Psoas muscle (tissue), 8 donors: ENCODE results near the gene WDPCP. TPM values are rescaled to one million over a fixed set of nuclear protein-coding genes. Genes with fewer than 3 reads are reported as not detected.
"Not testable (repeated sequence)": the region's sequence is repeated elsewhere in the genome, so short reads cannot be mapped to it uniquely, and the experiment has no call there.

Source experiments
- ATAC-seq, 4 donors: fragments of 200-7000 bp; cut with Tn5 transposase; one replicate each; pipeline ENCODE4 v1.9.1; 2020; ENCODE audit warnings: moderate library complexity in 3 of 4, mild to moderate bottlenecking in 2 of 4
- DNase-seq, 2 donors: peaks; one replicate each; pipeline ENCODE4 v3.0.0-alpha.2; 2020
- H3K27ac ChIP-seq: fragments of 200-600 bp; one replicate; pipeline ENCODE4 v1.8.0; 2022
- H3K27me3 ChIP-seq, 3 donors: fragments of 200-600 bp in 1 of 3; one replicate each; pipeline versions ENCODE4 v1.6.1 to v1.8.0; 2013 to 2022; ENCODE audit warnings: low read length in 2 of 3, mild to moderate bottlenecking in 2 of 3, moderate library complexity in 1 of 3; ENCODE audit not compliant: insufficient read depth in 3 of 3
- H3K36me3 ChIP-seq, 2 donors: fragments of 200-600 bp in 1 of 2; one replicate each; pipeline versions ENCODE4 v1.6.1 to v1.8.0; 2013 to 2022; ENCODE audit warnings: low read depth in 1 of 2, mild to moderate bottlenecking in 1 of 2, moderate library complexity in 1 of 2; ENCODE audit not compliant: insufficient read depth in 1 of 2
- H3K4me1 ChIP-seq: fragments of 200-600 bp; one replicate; pipeline ENCODE4 v1.8.0; 2022
- H3K4me3 ChIP-seq: fragments of 200-600 bp; one replicate; pipeline ENCODE4 v1.8.0; 2022; ENCODE audit warnings: mild to moderate bottlenecking
- H3K9me3 ChIP-seq: fragments of 200-600 bp; one replicate; pipeline ENCODE4 v1.8.0; 2022
- CTCF ChIP-seq: fragments of 200-600 bp; IDR thresholded peaks from one replicate; pipeline ENCODE4 v1.8.0; 2022; ENCODE audit warnings: antibody characterized with exemption
- WGBS, 3 donors: extraction: QIAGEN DNeasy Blood & Tissue Kit; methylation state at CpG; one replicate each; pipeline versions ENCODE4 v1.1.6 to v1.1.7; 2013; 5-methylcytosine and 5-hydroxymethylcytosine counted together
- intact Hi-C, 2 donors: fragments of 100-400 bp; cut with DNase I; formaldehyde crosslinking; loops; one replicate each; pipeline versions ENCODE4 v1.11.0 to v1.14.2; 2022
- polyA plus RNA-seq, 3 donors: library from polyadenylated mRNA; stranded (reverse); fragments of 200-250 nt; gene quantifications; one replicate each; pipeline ENCODE4 v1.2.3, GENCODE V29; 2013
- total RNA-seq, 4 donors: library from RNA; stranded (reverse); fragmentation: NEBNext Ultra II Directional in 2 of 4; extraction: Animal tissue kit (Norgen Biotek cat#: 25700) in 2 of 4; gene quantifications; one replicate each; pipeline versions ENCODE4 v1.2.1 to v1.2.4, GENCODE V29; 2021 to 2023
- donor health status: healthy with polysubstance abuse.
- donor health status: DM: no; HTN: no; CAD: no; lungs with moderate emphysema.
- donor health status: Bipolar disorder and iron deficiency.
- donor health status: healthy.
- donor health status: DM: yes; HTN: yes; CAD: no.
- donor health status: DM: no; HTN: no; CAD: no.
- donor health status: DM: no; HTN: no; CAD: no.
- donor health status: DM: yes; HTN: yes; CAD: no.

WDPCP gene
- total and polyA plus RNA-seq, 7 donors = 1.7 to 17.2 (median 4.4) TPM

DNA sequence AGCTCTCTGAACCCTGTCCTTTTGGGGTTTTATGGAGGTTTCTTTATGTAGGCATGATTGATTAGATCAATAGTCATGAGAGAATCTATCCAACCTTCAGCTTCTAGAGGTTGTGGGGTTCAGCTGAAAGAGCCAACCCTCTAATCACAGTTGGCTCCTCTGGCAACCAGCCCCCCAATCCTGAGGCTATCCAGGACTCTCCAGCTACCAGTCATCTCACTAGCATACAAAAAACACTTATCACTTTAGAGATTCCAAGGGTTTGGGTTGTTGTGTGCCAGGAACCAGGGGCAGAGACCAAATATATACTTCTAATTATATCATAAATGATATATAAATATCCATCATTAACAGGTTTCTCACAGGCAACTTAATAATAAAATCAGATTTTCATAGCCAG is 11.7 kb downstream of the WDPCP start:
- intact Hi-C loops = no loop called here
- ATAC-seq (no peak), DNase-seq (no peak)
- Histone ChIP-seq H3K36me3 (no peaks in the 10 kb centered on the region), H3K27ac (no peak overlapping the region), H3K27me3 (no peaks in the 10 kb centered on the region), H3K9me3 (no peaks in the 10 kb centered on the region), H3K4me1 (no peaks in the 10 kb centered on the region), H3K4me3 (no peak overlapping the region)
- TF ChIP-seq CTCF = no peak

DNA sequence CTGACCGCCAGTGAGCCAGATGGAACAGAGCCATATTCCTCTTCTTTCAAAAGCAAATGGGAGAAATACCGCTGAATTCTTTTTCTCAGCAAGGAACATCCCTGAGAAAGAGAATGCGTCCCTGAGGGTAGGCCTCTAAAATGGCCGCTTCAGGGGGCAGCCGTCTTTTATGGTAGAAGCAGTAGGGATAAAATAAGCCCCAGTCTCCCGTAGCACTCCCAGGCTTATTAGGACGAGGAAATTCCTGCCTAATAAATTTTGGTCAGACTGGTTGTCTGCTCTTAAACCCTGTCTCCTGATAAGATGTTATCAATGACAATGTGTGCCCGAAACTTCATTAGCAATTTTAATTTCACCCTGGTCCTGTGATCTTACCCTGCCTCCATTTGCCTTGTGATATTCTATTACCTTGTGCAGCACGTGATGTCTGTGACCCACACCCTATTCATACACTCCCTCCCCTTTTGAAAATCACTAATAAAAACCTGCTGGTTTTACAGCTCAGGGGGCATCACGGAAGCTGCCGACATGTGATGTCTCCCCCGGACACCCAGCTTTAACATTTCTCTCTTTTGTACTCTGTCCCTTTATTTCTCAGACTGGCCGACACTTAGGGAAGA is 14.4 kb downstream of the WDPCP start:
- H3K36me3 ChIP-seq, H3K27ac ChIP-seq, H3K9me3 ChIP-seq, H3K4me1 ChIP-seq, H3K4me3 ChIP-seq, intact Hi-C loops, DNase-seq, ATAC-seq, H3K27me3 ChIP-seq: not testable (repeated sequence)
- 95 to 98% (median 97%) methylated on average over 13 of the region's 13 CpGs for WGBS, 3 donors

DNA sequence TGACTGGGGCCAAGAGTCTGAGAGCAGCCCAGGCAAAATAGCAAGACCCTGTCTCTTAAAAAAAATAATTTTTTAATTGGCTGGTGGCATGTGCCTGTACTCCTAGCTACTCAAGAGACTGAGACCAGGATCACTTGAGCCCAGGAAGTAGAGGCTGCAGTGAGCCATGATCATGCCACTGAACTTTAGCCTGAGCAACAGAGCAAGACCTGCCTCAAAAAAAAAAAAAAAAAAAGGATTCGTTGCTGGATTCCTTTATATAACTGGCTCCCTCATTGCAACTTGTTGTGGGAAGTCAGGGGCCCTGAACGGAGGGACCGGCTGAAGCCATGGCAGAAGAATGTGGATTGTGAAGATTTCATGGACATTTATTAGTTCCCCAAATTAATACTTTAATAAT is 15.3 kb downstream of the WDPCP start:
- H3K4me1 ChIP-seq, intact Hi-C loops, H3K4me3 ChIP-seq, H3K9me3 ChIP-seq, DNase-seq, H3K27me3 ChIP-seq, H3K36me3 ChIP-seq, H3K27ac ChIP-seq, ATAC-seq: not testable (repeated sequence)
- 93 to 98% (median 96%) methylated on average over 3 of the region's 3 CpGs for WGBS, 3 donors

GRCh38 chr2:63572001-63572400 is 16.3 kb downstream of the WDPCP start:
- no peak for DNase-seq
- H3K27ac ChIP-seq = no peak overlapping the region
- H3K36me3 ChIP-seq = no peaks in the 10 kb centered on the region
- H3K9me3 ChIP-seq = peaks cover 6% of the 10 kb centered on the region
- H3K4me1 ChIP-seq = no peaks in the 10 kb centered on the region
- ATAC-seq = no peak
- no peak overlapping the region for H3K4me3 ChIP-seq
- no peaks in the 10 kb centered on the region for H3K27me3 ChIP-seq
- WGBS, 3 donors = 92 to 96% (median 93%) methylated on average over 2 of the region's 2 CpGs
- intact Hi-C loops = no loop called here
- TF ChIP-seq CTCF = no peak

- Histone ChIP-seq H3K27ac (no peak overlapping the region), H3K36me3 (no peaks in the 10 kb centered on the region), H3K27me3 (no peaks in the 10 kb centered on the region), H3K9me3 (peaks cover 6% of the 10 kb centered on the region), H3K4me3 (no peak overlapping the region), H3K4me1 (no peaks in the 10 kb centered on the region)
- no peak for ATAC-seq
- intact Hi-C loops = no loop called here
- TF ChIP-seq CTCF = no peak
- no peak for DNase-seq
- WGBS, 3 donors = 67 to 74% (median 70%) methylated on average over 2 of the region's 2 CpGs
Observed at GRCh38 chr2:63571291-63571690, 17.0 kb downstream of the WDPCP start.

GRCh38 chr2:63569740-63570139 is 18.5 kb downstream of the WDPCP start:
- Histone ChIP-seq H3K9me3 (peaks cover 6% of the 10 kb centered on the region), H3K4me1 (no peaks in the 10 kb centered on the region), H3K27me3 (no peaks in the 10 kb centered on the region), H3K27ac (no peak overlapping the region), H3K4me3 (no peak overlapping the region), H3K36me3 (no peaks in the 10 kb centered on the region)
- intact Hi-C loops = no loop called here
- no peak for DNase-seq
- ATAC-seq = no peak
- TF ChIP-seq CTCF = no peak
